ENCODE results near the gene ALAS1.

ALAS1 gene

DNA sequence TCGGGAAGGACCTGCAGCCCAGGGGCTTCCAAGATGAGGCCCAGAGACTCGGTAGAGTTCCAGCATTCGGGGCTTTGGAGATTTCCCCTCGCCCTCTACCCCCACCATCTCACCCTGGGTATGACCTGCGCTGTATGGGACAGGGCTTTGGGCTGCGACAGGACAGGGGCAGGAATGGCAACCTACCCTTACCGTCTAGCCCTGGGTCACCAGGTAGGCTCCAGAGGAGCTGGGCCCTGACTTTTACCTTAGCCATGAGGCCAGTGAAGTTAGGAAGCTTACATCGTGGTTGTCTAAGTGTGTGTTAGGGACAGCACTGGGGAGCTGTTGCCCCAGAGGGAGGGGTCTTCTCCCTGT lies 48.3 kb downstream of the ALAS1 start:
- no peak for TF ChIP-seq CTCF (IDR thresholded peaks at IDR 0.05; ENCODE audit: low read depth, low read length, missing control alignments)
- H3K4me3 ChIP-seq (ENCODE audit: low read depth, low read length): peak overlapping the region; percentile 56
- no peaks in the 10 kb centered on the region for H3K27me3 ChIP-seq (replicated peaks)
- in situ Hi-C loops (cut with HindIII; ENCODE audit: low pct_ligation_motif_present, low sequenced_read_pairs): no loop called here
- H3K36me3 ChIP-seq (replicated peaks): peaks cover 19% of the 10 kb centered on the region
- no peak overlapping the region for H3K27ac ChIP-seq
- DNase-seq: no peak

GRCh38 chr3:52246728-52247408 lies 48.9 kb downstream of the ALAS1 start:
- in situ Hi-C loops (cut with HindIII; ENCODE audit: low pct_ligation_motif_present, low sequenced_read_pairs): no loop called here

GRCh38 chr3:52247409-52248164 lies 49.6 kb downstream of the ALAS1 start:
- in situ Hi-C loops (cut with HindIII; ENCODE audit: low pct_ligation_motif_present, low sequenced_read_pairs): no loop called here
- Histone ChIP-seq H3K27me3 (replicated peaks) (no peaks in the 10 kb centered on the region), H3K27ac (no peak overlapping the region), H3K36me3 (replicated peaks) (peaks cover 29% of the 10 kb centered on the region), H3K4me3 (ENCODE audit: low read depth, low read length) (no peak overlapping the region)
- DNase-seq: no peak
- no peak for TF ChIP-seq CTCF (IDR thresholded peaks at IDR 0.05; ENCODE audit: low read depth, low read length, missing control alignments)

More at GRCh38 chr3:52246728-52247408, 48.9 kb downstream of the ALAS1 start:
- DNase-seq: no peak
- H3K27ac ChIP-seq: no peak overlapping the region
- TF ChIP-seq CTCF (IDR thresholded peaks at IDR 0.05; ENCODE audit: low read depth, low read length, missing control alignments): no peak
- no peaks in the 10 kb centered on the region for H3K27me3 ChIP-seq (replicated peaks)
- peaks cover 21% of the 10 kb centered on the region for H3K36me3 ChIP-seq (replicated peaks)
- no peak overlapping the region for H3K4me3 ChIP-seq (ENCODE audit: low read depth, low read length)

DNA sequence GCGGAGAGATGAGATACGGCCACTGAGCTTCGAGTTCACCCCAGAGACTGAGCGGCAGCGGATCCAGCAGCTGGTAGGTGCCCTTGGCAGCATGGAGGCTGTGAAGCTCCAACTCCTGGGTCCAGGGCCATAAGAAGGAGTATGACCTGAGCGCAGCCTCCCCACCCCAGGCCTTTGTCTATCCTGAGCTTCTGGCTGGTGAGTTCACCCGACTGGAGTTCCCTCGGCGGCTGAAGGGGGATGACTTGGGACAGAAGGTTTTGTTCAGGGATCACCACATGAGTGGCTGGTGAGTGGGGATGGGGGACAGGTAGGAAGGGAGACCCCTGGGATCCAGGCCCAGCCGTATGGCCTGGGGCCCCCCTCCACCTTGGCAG lies 50.2 kb downstream of the ALAS1 start:
- Histone ChIP-seq H3K27ac (no peak overlapping the region), H3K36me3 (replicated peaks) (peaks cover 32% of the 10 kb centered on the region), H3K4me3 (ENCODE audit: low read depth, low read length) (no peak overlapping the region), H3K27me3 (replicated peaks) (no peaks in the 10 kb centered on the region)
- DNase-seq: no peak
- in situ Hi-C loops (cut with HindIII; ENCODE audit: low pct_ligation_motif_present, low sequenced_read_pairs): no loop called here
- no peak for TF ChIP-seq CTCF (IDR thresholded peaks at IDR 0.05; ENCODE audit: low read depth, low read length, missing control alignments)

DNA sequence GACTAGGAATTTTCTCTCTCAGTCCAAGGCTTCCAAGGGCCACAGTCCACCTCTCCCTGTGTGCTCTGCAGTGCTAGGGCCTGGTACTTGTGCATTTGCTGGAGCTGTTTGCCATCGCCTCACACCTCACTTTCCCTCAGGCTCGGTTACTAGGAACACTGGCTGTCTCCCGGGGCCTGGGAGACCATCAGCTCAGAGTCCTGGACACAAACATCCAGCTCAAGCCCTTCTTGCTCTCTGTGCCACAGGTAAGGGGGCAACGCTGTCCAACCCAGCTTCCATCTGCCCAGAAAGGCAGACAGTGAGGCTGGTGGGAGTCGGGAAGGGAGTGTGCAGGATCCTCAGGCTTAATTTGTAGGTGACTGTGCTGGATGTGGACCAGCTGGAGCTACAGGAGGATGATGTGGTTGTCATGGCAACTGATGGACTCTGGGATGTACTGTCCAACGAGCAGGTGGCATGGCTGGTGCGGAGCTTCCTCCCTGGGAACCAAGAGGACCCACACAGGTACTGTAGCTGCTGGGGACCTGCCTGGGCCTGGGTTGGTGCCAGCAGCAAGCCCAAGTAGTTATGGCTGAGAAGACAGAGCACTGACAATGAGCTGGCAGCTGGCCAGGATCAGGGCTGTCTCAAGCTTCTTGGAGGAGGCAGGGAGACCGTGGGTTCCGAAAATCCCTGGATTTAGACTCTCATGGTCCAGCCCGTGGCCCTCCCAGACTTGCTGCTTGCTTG lies 51.0 kb downstream of the ALAS1 start:
- no peaks in the 10 kb centered on the region for H3K27me3 ChIP-seq (replicated peaks)
- H3K4me3 ChIP-seq (ENCODE audit: low read depth, low read length): no peak overlapping the region
- peaks cover 39% of the 10 kb centered on the region for H3K36me3 ChIP-seq (replicated peaks)
- no peak overlapping the region for H3K27ac ChIP-seq
- DNase-seq: no peak
- in situ Hi-C loops (cut with HindIII; ENCODE audit: low pct_ligation_motif_present, low sequenced_read_pairs): no loop called here
- no peak for TF ChIP-seq CTCF (IDR thresholded peaks at IDR 0.05; ENCODE audit: low read depth, low read length, missing control alignments)

Measured in brain microvascular endothelial cell (primary cell).